DMS53 treated with DMSO at 0.1 percent for 48 hours (cell line): ENCODE results near the gene LDAF1.
"Not testable (repeated sequence)": the region's sequence is repeated elsewhere in the genome, so short reads cannot be mapped to it uniquely, and the experiment has no call there.

Experiments
- DNase-seq: peaks from one replicate; lab custom pipeline; 2025; ENCODE audit not compliant: unreplicated experiment; lab: John Stamatoyannopoulos, UW

Gene LDAF1

DNA sequence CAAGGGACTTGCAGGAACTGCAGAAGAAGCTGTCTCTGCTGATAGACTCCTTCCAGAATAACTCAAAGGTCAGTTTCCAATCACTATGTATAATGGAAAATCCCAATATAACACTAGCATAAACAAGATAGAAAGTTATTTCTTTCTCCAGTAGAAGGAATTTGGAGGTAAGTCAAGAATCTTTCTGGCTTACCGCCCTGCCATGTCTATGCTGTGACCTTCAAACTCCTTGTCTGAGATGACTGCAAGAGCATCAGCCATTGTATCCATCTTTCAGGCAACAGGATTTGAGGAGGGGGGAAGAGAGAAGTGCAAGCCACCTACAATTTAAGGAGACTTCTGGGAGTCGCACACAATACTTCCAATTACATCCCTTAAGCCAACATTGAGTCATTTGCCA is 2.7 kb downstream of the LDAF1 start:
- no peak for DNase-seq

DNA sequence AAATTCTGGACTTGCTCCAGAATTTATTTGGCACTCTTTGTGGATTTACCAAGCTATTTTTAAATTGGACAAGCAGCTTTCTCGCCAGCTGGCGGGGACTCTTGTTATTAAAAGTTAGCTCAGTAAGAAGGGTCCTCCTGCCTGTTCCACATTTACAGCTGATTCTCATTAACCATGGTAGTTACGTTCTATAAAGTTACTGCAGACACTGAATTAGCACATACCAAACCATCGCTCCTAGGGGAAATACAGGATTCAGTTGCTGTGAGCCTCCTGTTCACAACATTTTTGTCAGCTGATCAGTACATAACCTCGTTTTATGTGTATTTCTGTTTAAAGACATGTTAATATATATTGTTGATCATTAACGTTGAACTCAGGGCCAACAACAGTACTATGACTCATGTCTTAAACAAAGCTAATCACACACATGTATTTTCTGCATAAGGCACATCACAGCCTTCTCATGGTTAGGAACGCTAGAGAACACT is 4.2 kb downstream of the LDAF1 start:
- no peak for DNase-seq

DNA sequence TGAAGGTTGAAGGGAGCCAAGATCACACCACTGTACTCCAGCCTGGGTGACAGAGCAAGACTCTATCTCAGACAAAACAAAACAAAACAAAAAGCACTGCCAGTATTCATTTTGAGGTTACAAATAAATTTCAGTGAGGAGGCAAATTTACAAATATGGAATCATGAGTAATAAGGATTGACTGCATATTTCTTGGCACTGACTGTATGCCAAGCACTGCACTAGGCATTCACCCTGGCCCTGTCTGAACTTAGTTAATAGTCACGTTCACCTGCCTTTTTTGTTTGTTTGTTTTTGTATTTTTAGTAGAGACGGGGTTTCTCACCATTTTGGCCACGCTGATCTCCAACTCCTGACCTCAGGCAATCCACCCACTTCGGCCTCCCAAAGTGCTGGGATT is 5.1 kb downstream of the LDAF1 start:
- no peak for DNase-seq

DNA sequence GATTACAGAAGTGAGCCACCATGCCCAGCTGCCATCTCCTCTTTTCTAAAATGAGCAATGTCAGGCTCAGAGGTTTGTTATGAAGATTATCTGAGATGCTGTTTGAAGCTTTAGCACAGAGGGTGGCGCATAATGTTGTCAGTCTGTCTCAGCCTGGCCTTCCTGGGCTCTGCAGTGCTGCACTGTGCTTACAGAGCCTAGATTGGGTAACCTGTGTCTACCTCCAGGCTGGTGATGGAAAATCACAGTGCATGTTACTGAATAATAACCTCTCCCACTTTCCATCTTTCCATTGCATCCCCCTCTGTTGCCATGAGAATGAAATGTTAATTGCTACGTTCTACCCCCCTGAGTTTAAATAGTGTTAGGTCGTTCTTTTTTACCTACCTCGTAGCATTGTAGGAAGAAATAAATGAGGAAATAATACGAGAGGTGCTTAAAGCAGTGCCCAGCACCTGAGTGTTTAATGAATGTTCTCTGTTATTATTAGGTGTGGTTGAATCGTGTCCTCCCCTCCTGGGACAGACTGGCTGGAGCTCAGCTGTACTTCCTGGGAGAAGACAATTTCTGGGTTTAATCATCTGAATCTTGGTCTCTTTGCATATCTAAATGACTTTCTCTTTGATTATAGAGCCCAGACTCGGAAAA is 6.2 kb downstream of the LDAF1 start:
- no peak for DNase-seq

DNA sequence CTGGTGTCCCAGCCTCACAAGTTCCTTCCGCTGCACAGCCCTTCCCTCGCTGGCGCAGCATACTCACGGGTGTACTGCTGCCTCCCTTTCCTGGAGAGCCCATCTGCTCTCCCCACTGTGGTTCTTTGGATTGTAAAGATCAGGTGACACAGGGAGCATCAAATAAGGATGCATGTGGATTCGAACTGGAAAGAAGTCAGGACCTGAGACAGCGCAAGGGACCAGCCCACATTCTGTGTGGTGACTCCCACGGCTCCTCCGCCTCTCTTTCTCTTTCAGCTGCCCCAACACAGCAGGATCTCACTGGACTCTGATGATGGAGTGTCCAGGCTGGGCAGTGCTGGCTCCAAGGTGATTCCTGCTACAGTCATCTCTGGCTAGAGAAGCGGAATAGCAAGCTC is 8.1 kb downstream of the LDAF1 start:
- no peak for DNase-seq

DNA sequence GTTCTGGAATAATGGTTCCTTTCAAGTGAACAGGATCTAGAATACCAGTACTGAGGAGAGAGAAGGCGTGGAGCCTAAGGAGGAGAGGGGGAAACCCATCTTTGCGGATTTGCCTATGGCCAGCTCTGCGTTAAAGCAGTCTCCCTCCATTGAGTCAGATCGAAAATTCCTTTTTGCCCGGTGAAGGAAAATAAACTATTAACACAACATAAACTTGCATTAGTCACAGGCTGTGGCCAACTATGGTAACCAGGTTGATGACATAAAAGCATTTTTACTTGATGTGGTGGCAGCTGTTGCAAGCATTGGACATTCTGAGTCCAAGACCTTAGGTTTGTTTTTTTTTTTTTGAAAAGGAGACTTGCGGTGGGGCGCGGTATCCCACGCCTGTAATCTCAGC is 8.9 kb downstream of the LDAF1 start:
- no peak for DNase-seq

DNA sequence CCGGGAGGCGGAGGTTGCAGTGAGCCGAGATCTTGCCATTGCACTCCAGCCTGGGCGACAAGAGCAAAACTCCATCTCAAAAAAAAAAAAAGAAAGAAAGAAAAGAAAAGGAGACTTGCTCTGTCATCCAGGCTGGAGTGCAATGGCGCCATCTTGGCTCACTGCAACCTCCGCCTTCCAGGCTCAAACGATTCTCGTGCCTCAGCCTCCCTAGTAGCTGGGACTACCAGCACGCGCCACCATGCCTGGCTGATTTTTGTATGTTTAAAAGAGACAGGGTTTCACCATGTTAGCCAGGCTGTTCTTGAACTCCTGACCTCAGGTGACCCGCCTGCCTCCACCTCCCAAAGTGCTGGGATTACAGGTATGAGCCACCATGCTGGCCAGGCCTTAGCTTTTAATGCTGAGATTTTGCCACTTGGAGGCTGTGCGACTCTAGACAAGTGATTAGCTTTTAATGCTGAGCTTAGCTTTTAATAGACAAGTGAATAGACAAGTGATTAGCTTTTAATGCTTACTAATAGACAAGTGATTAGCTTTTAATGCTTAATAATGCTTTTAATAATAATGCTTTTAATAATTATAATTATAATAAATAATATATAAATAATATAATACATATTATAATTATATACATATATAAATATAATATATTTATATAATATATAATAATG is 9.6 kb downstream of the LDAF1 start:
- no peak for DNase-seq

DNA sequence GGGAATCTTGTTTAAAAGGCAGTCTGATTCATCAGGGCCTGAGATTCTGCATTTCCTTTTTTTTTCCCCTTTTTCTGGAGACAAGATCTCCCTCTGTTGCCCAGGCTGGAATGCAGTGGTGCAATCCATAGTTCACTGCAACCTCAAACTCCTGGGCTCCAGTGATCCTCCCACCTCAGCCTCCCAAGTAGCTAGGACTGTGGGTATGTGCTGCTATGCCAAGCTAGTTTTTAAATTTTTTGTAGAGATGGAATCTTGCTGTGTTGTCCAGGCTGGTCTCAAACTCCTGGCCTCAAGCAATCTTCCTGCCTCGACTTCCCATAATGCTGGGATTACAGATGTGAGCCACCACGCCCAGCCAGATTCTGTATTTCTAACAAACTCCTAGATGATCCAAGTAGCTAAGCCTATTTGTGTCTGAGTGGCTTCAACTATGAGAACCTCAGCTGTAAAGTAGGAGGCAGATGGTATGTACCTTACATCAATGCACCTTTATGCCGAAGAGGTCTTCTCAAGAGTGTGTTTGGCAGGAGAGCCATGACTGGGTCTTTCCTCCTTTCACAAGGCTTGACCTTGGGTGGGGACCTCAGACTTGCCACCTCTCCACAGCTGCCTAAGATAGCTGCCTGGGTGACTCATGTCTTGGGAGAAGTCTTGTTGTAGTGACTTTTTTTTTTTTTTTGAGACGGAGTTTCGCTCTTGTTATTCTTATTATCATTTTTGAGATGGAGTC is 10.9 kb downstream of the LDAF1 start:
- DNase-seq = no peak

DNA sequence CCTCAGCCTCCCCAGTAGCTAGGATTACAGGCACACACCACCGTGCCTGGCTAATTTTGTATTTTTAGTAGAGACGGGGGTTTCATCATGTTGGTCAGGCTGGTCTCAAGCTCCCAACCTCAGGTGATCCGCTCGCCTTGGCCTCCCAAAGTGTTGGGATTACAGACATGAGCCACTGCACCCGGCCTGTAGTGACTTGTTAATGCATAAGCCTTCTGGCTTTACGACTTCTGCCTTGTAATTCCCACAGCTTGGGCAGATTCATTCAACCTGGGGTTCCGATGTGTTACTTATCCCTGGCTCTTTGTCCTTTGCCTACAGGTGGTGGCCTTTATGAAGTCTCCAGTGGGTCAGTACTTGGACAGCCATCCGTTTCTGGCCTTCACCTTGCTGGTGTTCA is 11.6 kb downstream of the LDAF1 start:
- DNase-seq = not testable (repeated sequence)

DNA sequence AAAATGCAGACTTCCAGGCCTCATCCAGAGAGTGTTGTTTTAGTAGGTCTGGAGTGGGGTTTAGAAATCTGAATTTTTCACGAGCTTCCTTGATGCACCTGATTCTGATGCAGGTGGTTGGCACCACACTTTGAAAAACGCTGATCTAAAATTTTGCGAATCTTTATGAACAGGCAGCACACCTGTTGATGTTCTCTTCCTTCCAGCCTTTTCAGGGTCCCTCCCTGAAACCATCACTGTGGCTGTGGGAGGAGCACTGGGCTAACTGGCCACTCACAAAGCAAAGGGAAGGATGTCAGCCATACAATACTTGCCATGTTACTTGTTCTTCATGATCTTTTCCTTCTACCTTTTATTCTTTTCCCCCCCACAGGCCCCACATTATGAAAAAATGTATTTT is 14.2 kb downstream of the LDAF1 start:
- DNase-seq = no peak

DNA sequence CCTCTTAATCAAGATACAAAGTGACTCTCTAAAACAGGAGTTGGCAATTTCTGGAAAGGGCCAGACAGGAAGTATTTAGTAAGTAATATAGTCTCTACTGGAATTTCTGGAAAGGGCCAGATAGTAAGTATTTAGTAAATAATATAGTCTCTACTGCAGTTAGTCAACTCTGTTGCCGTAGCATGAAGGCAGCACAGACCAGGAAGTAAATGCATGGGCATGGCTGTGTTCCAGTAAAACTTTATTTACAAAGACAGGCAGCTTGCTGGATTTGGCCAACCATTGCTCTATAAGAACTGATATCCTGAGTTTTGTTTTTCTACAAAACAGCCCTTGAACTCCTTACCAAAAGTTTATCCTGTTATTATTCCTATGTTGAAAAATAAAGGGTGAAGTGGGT is 16.9 kb downstream of the LDAF1 start:
- DNase-seq = no peak

DNA sequence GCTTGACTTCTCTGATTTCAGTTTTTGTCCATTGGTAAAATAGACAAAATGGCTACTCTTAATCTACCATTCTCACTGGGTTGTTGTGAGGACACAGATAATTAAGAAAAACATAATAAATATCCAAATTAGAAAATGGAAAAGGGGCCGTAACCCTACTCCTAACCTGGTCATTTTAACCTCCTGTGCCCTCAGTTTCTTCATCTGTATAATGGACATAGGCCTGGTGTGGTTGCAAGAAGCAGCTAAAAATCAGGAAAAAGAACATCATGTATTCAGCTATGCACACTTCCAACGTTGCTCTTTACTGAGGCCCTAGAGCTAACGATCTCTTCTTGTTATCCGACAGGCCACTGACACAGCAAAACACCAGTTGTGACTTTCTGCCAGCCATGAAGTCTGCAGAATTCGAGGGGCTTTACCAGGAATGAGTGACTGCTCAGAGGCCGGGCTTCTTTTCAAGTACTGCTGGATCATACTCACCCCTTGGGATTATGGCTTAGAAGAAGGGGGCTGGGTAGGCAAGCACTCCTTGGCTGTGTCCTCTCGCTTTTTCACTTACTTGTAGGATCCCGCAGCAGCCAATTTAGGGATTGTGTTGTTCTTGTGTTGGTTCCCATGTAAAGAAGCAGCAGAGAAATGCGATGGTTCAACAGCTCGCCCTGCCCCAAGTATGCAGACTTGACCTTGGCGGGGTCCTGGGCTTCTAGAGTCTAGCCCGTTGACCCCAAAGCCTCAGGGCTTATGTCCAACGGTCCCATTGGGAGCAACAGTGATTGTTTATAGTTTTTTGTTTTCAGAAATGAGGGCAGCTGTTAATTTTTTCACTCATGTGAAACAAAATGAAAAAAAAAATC is 20.9 kb downstream of the LDAF1 start:
- DNase-seq = no peak

DNA sequence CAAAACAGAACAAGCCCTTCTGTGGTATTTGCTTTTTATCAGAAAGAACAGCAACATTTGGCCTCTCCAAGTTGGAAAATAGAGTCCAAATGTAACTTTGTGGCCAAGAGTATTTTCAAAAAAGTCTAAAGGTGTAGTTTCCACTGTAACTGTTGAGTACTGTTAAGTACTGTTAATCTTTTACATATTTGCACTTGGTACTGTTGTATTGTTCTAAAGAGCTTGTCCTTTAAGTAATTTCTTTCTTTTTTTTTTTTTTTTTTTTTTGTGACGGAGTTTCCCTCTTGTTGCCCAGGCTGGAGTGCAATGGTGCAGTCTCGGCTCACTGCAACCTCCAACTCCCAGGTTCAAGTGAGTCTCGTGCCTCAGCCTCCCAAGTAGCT is 21.5 kb downstream of the LDAF1 start:
- no peak for DNase-seq

DNA sequence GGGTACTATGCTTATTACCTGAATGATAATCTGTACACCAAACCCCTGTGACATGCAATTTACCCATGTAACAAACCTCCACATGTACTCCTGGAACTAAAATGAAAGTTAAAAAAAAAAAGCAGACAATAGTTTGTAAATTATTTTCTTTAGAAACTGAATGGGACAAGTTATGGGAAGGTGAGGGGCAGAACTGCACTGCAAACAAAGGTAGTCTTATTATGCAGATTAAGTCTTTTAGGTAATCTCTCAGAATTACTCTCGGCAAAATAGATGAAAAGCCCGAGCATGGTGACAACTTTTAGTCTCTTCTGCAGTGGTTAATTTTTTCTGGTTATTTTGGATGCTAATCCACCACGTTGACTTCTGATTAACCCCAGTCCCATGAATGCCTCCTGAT is 25.5 kb downstream of the LDAF1 start:
- DNase-seq = no peak

DNA sequence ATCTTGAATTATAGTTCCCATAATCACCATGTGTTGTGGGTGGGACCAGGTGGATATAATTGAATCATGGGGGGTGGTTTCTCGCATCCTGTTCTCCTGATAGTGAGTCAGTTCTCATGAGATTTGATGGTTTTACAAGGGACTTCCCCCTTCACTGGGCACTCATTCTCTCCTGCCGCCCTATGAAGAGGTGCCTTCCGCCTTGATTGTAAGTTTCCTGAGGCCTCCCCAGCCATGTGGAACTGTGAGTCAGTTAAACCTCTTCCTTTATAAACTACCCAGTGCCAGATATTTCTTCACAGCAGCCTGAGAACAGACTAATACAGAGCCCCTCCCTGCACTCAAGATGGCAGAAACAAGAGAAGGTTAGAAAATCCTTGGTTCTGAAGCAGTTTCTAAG is 26.4 kb downstream of the LDAF1 start:
- DNase-seq = no peak

DNA sequence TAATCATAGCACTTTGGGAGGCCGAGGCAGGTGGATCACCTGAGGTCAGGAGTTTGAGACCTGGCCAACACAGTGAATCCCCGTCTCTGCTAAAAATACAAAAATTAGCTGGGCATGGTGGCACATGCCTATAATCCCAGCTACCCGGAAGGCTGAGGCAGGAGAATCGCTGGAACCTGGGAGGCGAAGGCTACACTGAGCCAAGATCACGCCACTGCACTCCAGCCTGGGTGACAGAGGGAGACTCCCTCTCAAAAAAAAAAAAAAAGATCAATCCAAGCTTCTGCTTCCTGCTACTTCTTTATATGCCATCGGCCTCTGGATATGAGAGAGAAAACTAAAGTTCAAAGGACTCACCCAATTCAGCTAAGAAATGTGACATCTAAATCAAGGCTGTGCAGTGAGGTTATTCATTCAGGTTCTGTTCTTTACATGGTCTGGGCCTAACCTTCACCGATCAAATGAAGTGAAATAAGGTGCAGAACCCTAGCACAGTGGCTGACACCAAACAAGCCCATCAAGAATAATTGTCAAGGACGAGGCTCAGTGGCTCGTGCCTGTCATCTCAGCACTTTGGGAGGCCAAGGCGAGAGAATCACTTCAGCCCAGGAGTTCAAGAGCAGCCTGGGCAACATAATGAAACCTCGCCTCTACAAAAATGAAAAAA is 27.3 kb downstream of the LDAF1 start:
- DNase-seq = no peak

DNA sequence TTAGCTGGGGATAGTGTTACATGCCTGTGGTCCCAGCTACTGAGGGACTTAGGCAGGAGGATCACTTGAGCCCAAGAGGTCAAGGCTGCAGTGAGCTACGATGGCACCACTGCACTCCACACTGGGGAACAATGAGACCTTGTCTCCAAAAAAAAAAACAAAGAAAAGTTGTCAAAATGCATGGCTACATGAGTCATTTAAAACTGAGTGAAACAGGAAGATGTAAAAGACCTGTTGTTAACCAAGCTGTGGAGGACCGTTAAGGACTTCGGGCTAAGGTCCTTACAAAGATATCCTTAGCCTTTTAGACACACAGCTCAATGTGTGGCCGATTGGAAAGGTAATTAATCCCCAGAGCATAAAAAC is 27.8 kb downstream of the LDAF1 start:
- no peak for DNase-seq

DNA sequence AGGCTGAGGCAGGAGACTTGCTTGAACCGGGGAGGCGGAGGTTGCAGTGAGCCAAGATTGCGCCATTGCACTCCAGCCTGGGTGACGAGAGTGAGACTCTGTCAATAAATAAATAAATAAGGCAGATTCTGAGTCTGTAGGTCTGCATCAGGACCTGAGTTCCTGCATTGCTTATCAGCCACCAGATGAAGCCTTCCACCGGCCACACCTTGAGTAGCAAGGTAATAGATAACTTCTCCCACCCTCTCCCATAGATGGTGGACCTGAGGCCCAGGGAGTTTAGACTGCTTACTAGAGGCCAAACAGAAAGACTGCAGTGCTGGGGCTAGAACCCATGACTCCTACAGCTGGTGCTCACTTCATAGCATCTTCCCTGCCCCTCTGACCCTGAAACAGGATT is 30.8 kb downstream of the LDAF1 start:
- DNase-seq = no peak

DNA sequence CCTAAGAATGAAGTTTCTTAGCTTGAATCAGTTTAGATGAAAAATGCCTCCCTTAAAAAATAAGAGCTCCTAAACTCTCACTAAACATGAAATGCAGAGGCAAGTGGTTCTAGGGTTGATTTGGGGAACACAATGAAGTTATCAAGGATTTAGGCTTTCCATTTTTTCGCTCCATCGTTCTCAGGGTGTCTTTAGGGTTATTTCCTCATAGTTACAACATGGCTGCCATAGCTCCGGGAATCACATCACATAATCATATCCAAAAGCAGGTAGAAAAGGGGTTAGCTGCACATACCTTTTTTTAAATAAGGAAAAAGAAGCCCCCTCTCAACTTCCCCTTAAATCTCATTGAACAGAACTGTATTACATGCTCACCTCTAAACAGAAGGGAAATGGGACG is 31.5 kb downstream of the LDAF1 start:
- no peak for DNase-seq

DNA sequence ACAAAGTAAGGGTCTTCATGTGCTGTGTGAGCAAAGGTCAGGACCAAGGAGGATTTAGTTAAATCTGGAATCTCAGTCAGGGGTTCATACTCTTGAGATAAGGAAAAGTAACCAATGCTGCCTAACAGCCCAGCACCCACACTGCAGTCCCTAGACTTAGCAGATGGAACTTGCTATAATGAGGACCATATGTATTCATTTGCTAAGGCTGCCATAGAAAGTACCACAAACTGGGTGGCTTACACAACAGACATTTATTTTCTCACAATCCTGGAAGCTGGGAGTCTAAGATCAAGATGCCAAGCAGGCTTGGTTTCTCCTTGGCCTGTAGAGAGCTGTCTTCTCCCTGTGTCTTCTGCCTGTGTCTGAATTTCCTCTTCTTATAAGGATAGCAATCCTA is 32.1 kb downstream of the LDAF1 start:
- DNase-seq = no peak

DNA sequence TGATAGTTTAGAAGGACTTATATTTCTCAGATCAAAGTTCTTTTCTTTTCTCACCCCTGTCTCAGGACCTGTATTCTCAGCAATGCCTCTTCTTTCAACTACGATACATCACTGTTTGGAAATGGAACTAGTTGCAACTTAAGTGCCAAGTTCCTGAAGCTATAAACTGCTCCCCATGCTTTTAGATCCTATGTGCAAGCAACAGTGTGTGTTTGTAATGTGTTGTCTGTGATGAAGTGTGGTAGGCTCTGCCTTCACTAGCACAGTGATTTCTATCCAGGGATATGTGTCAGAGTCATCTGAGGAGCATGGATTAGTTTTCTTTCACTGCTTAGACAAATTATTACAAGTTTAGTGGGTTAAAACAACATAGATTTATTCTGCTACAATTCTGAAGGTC is 34.5 kb downstream of the LDAF1 start:
- no peak for DNase-seq
